NCI-H2029 treated with DMSO at 0.1 percent for 48 hours (cell line): ENCODE measurements around the gene GPX4.

Experiments
- DNase-seq: peaks from one replicate; lab custom pipeline; 2025; lab: John Stamatoyannopoulos, UW

The GPX4 gene

DNA sequence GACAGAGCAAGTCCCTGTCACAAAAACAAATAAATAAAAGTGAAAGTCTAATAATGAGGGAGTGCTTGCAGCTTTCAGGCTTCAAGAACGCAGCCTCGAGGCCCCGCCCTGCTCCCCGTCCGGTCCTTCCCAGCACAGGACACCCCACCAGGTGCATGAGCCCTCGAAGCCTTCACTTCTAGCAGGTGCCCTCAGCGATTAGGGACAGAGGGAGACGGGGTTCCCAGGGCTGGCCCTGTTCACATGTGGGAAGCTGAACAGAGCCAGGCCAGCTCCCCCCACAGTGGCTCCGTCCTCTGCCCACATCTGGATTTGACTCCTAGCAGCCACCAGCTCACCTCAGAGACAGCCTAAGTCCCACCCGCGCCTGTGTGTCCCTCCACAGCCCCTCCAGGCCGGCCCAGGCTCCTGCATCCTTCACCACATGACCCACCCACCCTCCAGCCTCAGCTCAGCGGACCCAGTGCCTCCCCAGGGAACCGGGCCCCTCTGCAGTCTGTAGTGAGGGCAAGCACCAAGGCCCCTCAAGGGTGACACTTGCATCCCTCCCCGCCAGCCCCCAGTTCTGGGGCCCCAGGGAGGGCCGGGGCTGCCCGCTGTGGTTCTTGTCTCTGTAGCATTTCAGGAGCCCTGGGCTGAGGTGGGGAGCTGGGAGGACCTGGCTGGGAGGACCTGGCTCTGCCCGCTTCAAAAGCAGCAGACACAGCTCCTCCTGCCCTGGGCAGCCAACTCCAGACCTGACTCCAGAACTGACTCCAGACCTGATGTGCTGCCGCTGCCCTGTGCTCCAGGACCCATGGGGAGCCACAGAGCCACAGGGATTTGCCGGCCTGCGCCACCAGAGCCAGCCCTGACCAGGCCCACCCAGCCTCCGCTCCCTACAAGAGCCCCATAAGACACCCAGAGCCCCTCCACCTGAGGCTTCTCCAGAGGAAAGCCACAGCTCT is 27.2 kb downstream of the GPX4 start:
- no peak for DNase-seq

GRCh38 chr19:1131718-1132551 is 28.1 kb downstream of the GPX4 start:
- no peak for DNase-seq

DNA sequence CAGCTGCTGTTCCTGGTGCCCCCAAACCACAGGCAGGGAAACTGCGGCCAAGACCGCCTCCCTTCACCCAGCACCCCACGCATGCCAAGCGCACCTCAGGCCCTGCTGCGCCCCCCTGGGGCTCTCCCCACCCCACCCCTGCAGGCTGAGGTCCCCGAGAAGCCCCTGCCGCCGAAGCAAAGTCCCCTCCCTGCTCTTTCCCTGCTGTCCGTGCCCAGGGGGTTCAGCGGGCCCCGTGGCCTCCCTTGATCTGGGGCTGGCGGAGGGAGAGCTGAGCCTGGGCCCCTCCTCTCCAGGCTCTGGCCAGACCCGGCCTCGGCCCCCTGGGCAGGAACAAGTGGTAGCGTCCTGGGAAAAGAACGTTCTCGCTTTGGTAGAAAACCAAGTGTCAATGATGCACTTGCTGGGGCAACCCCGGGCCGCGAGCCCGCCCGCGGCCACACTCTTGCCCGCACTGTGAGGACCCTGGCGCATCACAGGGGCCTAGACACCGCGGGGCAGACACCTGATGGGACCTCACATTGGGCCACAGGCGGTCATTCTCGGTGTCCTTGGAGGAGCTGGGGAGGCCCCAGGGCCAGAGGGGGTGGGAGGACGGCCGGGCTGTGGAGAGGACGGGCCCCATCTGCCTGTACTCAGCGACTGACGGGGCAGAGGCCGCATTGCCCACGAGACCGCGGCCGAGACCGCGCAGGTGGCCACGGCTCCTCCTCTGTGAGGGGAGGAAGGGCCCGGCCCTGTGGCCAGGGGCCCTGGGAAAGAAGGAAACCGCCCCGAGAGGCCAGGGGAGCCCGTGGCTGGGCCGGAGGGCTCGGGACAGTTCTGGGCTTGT is 29.0 kb downstream of the GPX4 start:
- no peak for DNase-seq

- DNase-seq, result no peak
These were observed 29.7 kb downstream of the GPX4 start for GRCh38 chr19:1133471-1133929.

- DNase-seq, result no peak
These were observed 30.6 kb downstream of the GPX4 start for GRCh38 chr19:1134431-1134830.

GRCh38 chr19:1135454-1135853 is 31.7 kb downstream of the GPX4 start:
- no peak for DNase-seq

- DNase-seq, result no peak
These were observed 32.4 kb downstream of the GPX4 start for GRCh38 chr19:1136201-1136600.

DNA sequence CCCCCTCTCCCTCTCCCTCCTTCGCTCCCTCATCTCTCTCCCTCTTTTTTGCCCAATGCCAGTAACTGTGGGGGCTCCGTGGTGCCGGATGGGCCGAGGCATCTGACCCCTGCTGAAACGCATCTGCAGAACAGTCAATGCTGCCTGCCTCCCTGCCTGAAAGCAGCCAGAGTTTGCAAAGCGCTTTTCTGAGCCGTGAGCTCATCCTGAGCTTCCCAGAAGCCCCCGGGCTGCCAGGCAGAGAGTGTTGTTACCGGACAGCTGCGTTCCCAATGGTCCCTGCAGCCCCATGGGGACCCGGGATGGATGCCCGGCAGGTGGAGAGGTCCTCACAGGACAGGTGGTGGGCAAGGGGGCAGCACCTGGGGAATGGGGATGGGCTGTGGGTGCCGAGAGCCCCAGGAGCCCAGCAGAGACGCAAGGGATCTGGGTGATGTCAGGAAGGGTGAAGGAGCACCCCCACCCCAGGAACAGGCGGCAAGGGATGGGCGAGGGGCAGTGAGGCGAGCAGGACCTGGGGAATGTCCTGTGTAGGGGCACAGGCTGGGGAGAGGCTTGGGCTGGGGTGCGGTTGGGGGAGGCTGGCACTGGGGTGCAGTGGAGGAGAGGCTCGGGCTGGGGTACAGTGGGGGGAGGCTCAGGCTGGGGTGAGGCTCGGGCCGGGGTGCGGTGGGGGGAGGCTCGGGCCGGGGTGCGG is 33.0 kb downstream of the GPX4 start:
- DNase-seq, result no peak

DNA sequence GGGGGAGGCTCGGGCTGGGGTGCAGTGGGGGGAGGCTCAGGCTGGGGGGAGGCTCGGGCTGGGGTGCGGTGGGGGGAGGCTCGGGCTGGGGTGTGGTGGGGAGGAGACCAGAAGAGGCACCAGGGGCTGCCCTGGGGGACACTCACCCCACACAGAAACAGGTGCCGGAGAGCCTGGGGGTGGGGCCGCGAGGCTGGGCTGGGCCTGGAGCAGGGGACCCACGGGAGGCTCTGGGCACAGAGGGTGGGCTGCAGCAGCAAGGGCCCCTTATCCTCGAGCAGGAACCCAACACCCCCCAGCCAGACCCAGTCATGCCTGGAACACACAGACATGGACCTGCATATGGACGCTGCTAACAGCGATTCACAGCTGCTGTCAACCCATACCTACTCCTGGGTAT is 34.3 kb downstream of the GPX4 start:
- no peak for DNase-seq

GRCh38 chr19:1139126-1139525 is 35.3 kb downstream of the GPX4 start:
- DNase-seq, result no peak

GRCh38 chr19:1140272-1141027 is 36.7 kb downstream of the GPX4 start:
- no peak for DNase-seq

DNA sequence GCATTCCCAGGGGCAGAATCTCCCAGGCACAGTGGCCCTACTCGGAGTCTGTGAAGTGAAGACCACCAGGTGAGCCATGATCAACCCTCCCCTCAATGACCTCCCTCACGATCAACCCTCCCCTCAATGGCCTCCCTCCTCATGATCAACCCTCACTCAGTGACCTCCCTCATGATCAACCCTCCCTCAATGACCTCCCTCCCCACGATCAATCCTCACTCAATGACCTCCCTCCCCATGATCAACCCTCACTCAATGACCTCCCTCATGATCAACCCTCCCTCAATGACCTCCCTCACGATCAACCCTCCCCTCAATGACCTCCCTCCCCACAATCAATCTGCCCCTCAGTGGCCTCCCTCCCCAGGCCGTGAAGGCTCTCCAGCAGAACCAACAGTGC is 38.1 kb downstream of the GPX4 start:
- DNase-seq, result no peak

DNA sequence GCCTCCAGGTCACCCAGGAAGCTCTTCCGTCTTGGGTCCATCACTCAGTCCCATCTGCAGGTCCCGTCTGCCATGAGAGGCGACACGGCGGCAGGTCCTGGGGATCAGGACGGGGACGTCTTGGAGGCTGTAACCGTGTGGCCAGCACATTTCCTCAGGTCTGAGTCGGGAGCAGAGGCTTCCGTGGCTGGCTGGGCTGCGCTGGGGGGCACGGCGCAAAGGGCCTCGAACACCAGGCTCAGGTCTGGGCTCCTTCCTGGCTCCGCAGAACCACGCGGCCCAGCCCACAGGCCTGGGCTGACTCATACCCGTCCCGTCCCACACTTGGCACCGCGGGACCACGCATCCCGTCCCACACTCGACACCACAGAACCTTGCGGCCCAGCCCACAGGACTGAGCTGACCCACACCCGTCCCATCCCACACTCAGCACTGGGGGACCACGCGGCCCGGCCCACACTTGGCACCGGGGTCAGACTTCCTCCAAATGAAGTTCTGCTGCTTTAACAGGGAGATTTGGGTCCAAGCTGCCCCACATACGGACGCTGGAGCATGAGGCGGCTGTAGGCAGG is 40.1 kb downstream of the GPX4 start:
- DNase-seq, result no peak

GRCh38 chr19:1144741-1145140 is 40.9 kb downstream of the GPX4 start:
- no peak for DNase-seq

DNA sequence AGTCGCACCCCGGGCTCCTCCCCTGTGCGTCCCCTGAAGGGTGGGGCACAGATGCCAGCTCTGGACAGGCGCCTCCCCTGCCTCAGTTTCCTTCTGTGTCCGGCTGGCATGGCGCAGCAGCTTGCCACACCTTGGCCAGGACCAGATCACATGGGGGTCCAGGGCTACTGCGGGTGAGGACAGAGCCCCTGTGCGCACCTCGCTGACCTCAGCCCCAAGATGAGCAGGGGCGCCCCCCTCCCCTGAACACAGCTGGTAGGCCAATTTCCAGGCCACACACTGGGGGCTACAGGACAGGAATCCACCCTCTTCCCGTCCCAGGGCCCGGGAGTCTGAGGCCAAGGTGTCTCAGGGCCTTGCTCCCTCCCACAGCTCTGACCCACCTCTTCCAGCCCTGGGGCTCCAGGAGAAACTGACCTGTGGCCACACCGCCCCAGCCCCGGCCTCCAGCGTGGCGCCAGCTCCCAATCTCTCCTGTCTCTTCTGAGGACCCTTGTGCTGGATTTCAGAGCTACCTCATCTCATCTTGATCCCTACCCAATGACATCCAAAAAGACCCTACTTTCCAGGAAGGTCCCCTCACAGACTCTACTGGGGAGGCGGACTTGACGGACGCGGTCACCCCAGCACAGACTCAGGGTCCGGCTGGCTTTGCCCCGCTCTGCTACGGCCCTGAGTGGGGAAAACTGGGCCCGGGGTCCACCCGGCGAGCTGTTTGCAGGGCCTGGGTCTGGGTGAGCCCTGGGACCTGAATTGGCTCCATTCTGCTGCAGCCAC is 42.0 kb downstream of the GPX4 start:
- no peak for DNase-seq

DNA sequence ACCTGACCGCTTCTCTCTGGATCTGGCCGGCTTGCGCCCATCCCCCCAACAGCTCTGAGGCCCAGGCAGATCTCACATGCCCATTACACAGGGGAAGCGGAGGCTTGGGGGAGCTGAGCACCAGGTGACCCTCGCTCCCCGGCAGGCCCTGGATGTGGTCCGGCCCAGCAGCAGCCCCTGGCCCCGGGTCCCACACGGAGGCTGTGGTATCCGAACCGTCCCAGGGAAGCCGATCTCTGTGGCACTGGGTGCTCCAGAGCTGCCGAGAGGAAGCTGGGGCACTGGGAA is 42.6 kb downstream of the GPX4 start:
- no peak for DNase-seq

- DNase-seq, result no peak
These were observed 43.3 kb downstream of the GPX4 start for GRCh38 chr19:1146858-1147780.

- DNase-seq, result no peak
These were observed 44.2 kb downstream of the GPX4 start for GRCh38 chr19:1147934-1148549.
